H9 (cell line): ENCODE data around the gene KDM4C. TPM values are rescaled to one million over a fixed set of nuclear protein-coding genes. Genes with fewer than 3 reads are reported as not detected.

ENCODE experiments used
- DNase-seq: peaks from one replicate; pipeline ENCODE4 v3.0.0-alpha.2; 2017
- H2AFZ ChIP-seq: one replicate; pipeline ENCODE4 v1.6.1; 2013; ENCODE audit warnings: mild to moderate bottlenecking, low read length, control low read depth, moderate library complexity
- H2AK5ac ChIP-seq: 2 replicates; pipeline ENCODE4 v1.6.1; 2013; ENCODE audit warnings: low read length, control low read depth, mixed read lengths; ENCODE audit not compliant: insufficient read length
- H2BK120ac ChIP-seq: one replicate; pipeline ENCODE4 v1.6.1; 2013; ENCODE audit warnings: low read depth, mild to moderate bottlenecking, low read length, control low read depth, inconsistent platforms; ENCODE audit not compliant: poor library complexity, severe bottlenecking
- H2BK12ac ChIP-seq: 2 replicates; pipeline ENCODE4 v1.6.1; 2013; ENCODE audit warnings: low read length, control low read depth, mixed read lengths, low read depth; ENCODE audit not compliant: insufficient read length
- H2BK15ac ChIP-seq: 2 replicates; pipeline ENCODE4 v1.6.1; 2013; ENCODE audit warnings: low read depth, low read length, control low read depth
- H2BK20ac ChIP-seq: one replicate; pipeline ENCODE4 v1.6.1; 2013; ENCODE audit warnings: low read depth, mild to moderate bottlenecking, low read length, control low read depth, inconsistent platforms; ENCODE audit not compliant: poor library complexity, severe bottlenecking
- H2BK5ac ChIP-seq: 2 replicates; pipeline ENCODE4 v1.6.1; 2013; ENCODE audit warnings: low read length, control low read depth, mixed read lengths; ENCODE audit not compliant: insufficient read length
- H3K14ac ChIP-seq: 2 replicates; pipeline ENCODE4 v1.6.1; 2013; ENCODE audit warnings: low read length, control low read depth; ENCODE audit not compliant: insufficient read depth
- H3K18ac ChIP-seq: 2 replicates; pipeline ENCODE4 v1.6.1; 2013; ENCODE audit warnings: low read depth, mild to moderate bottlenecking, mixed read lengths, low read length, control low read depth; ENCODE audit not compliant: insufficient read length
- H3K23ac ChIP-seq: 2 replicates; pipeline ENCODE4 v1.6.1; 2013; ENCODE audit warnings: low read length, control low read depth, mixed read lengths, low read depth; ENCODE audit not compliant: insufficient read length
- H3K23me2 ChIP-seq: 2 replicates; pipeline ENCODE4 v1.6.1; 2013; ENCODE audit warnings: low read depth, mild to moderate bottlenecking, mixed read lengths, low read length, control low read depth; ENCODE audit not compliant: insufficient read length, poor library complexity, severe bottlenecking
- H3K27ac ChIP-seq: 2 replicates; pipeline ENCODE4 v1.5.1; 2013; ENCODE audit warnings: low read length, control low read depth, mixed read lengths, low read depth; ENCODE audit not compliant: insufficient read length
- H3K27me3 ChIP-seq: 2 replicates; pipeline ENCODE4 v1.6.1; 2013; ENCODE audit warnings: low read length, control low read depth, inconsistent platforms; ENCODE audit not compliant: insufficient read depth
- H3K4ac ChIP-seq: 2 replicates; pipeline ENCODE4 v1.6.1; 2013; ENCODE audit warnings: low read depth, mild to moderate bottlenecking, control low read depth, inconsistent platforms, low read length, moderate library complexity
- H3K4me1 ChIP-seq: 2 replicates; pipeline ENCODE4 v1.6.1; 2013; ENCODE audit warnings: low read length, control low read depth, inconsistent platforms; ENCODE audit not compliant: insufficient read depth
- H3K4me2 ChIP-seq: 2 replicates; pipeline ENCODE4 v1.6.1; 2013; ENCODE audit warnings: low read length, control low read depth, mixed read lengths; ENCODE audit not compliant: insufficient read length, insufficient read depth
- H3K56ac ChIP-seq: 2 replicates; pipeline ENCODE4 v1.6.1; 2013; ENCODE audit warnings: low read depth, mild to moderate bottlenecking, mixed read lengths, low read length, control low read depth; ENCODE audit not compliant: insufficient read length
- H3K79me1 ChIP-seq: 2 replicates; pipeline ENCODE4 v1.6.1; 2013; ENCODE audit warnings: low read depth, mild to moderate bottlenecking, moderate library complexity, low read length, control low read depth, inconsistent platforms; ENCODE audit not compliant: insufficient read depth, poor library complexity, severe bottlenecking
- H3K79me2 ChIP-seq: 2 replicates; pipeline ENCODE4 v1.6.1; 2013; ENCODE audit warnings: low read length, control low read depth, inconsistent platforms; ENCODE audit not compliant: insufficient read depth
- H3K9ac ChIP-seq: 2 replicates; pipeline ENCODE4 v1.6.1; 2013; ENCODE audit warnings: low read length, control low read depth, mixed read lengths; ENCODE audit not compliant: insufficient read length; ENCODE audit errors: extremely low read depth
- H3K9me3 ChIP-seq: one replicate; pipeline ENCODE4 v1.6.1; 2013; ENCODE audit warnings: low read depth, low read length, inconsistent platforms; ENCODE audit not compliant: control insufficient read depth
- H3T11ph ChIP-seq: one replicate; pipeline ENCODE4 v1.6.1; 2013; ENCODE audit warnings: mild to moderate bottlenecking, low read length, control low read depth, inconsistent platforms
- H4K20me1 ChIP-seq: one replicate; pipeline ENCODE4 v1.6.1; 2013; ENCODE audit not compliant: control insufficient read depth, insufficient read length, insufficient read depth
- H4K5ac ChIP-seq: 2 replicates; pipeline ENCODE4 v1.6.1; 2013; ENCODE audit warnings: low read depth, mild to moderate bottlenecking, mixed read lengths, low read length, control low read depth; ENCODE audit not compliant: insufficient read length
- H4K8ac ChIP-seq: replicated peaks from 2 replicates; pipeline ENCODE4 v1.6.1; 2013; ENCODE audit warnings: low read length, control low read depth, mixed read lengths, low read depth; ENCODE audit not compliant: insufficient read length
- H4K91ac ChIP-seq: 2 replicates; pipeline ENCODE4 v1.6.1; 2013; ENCODE audit warnings: low read depth, mild to moderate bottlenecking, moderate library complexity, mixed read lengths, low read length, control low read depth; ENCODE audit not compliant: insufficient read length
- H3K27ac Mint-ChIP-seq, 3 experiments: 2 replicates in 2 of 3; 3 replicates in 1 of 3; pipeline ENCODE4 v1.8.0; 2020 to 2021; ENCODE audit warnings: mixed read lengths in 3 of 3, mild to moderate bottlenecking in 1 of 3, moderate library complexity in 1 of 3
- H3K27me3 Mint-ChIP-seq: 2 replicates; pipeline ENCODE4 v1.8.0; 2021; ENCODE audit warnings: low read depth, mild to moderate bottlenecking, moderate library complexity, mixed read lengths
- H3K36me3 Mint-ChIP-seq, 3 experiments: 2 replicates in 2 of 3; 3 replicates in 1 of 3; pipeline ENCODE4 v1.8.0; 2020 to 2021; ENCODE audit warnings: low read depth in 3 of 3, mixed read lengths in 3 of 3; ENCODE audit not compliant: insufficient read depth in 1 of 3
- H3K4me1 Mint-ChIP-seq, 2 experiments: 2 replicates each; pipeline ENCODE4 v1.8.0; 2020; ENCODE audit warnings: mixed read lengths in 2 of 2
- H3K4me3 Mint-ChIP-seq, 2 experiments: 2 replicates in 1 of 2; 3 replicates in 1 of 2; pipeline ENCODE4 v1.8.0; 2020 to 2021; ENCODE audit warnings: mild to moderate bottlenecking in 2 of 2, mixed read lengths in 2 of 2, moderate library complexity in 1 of 2
- H3K9me3 Mint-ChIP-seq, 2 experiments: 2 replicates in 1 of 2; 3 replicates in 1 of 2; pipeline ENCODE4 v1.8.0; 2020; ENCODE audit warnings: mild to moderate bottlenecking in 2 of 2, mixed read lengths in 2 of 2, moderate library complexity in 1 of 2
- CTCF ChIP-seq: fragments of 200-600 bp; sonication (generic); conservative IDR thresholded peaks from 3 replicates; pipeline ENCODE4 v1.8.0; 2021; ENCODE audit warnings: antibody characterized with exemption, mild to moderate bottlenecking
- WGBS: extraction: QIAGEN DNeasy Blood & Tissue Kit; methylation state at CpG from one replicate; pipeline ENCODE4 v1.1.7; 2013; ENCODE audit warnings: missing lambda C conversion rate, low lambda C conversion rate, mixed read lengths; ENCODE audit not compliant: insufficient read length; ENCODE audit errors: extremely low coverage; 5-methylcytosine and 5-hydroxymethylcytosine counted together
- total RNA-seq: library from RNA; stranded (reverse); gene quantifications from 2 replicates; pipeline ENCODE4 v1.2.1, GENCODE V29; 2021

KDM4C gene
- total RNA-seq, 1 experiment from 2014 or later, result 24.0 TPM

- no peak overlapping the region for H4K91ac ChIP-seq
- H3K18ac ChIP-seq, result no peak overlapping the region
- no peak overlapping the region for H4K8ac ChIP-seq
- no peak for DNase-seq
- no peak overlapping the region for H4K5ac ChIP-seq
- H3K79me1 ChIP-seq, result peaks cover 2% of the 10 kb centered on the region
- H3K4ac ChIP-seq, result no peak overlapping the region
- H3K27me3 ChIP-seq, result no peaks in the 10 kb centered on the region
- H3T11ph ChIP-seq, result no peak overlapping the region
- H3K36me3 Mint-ChIP-seq, result peaks cover 0 to 4% (median 2%) of the 10 kb centered on the region in 3 experiments; a peak in 2 of 7 replicates
- no peak overlapping the region for H2BK20ac ChIP-seq
- no peaks in the 10 kb centered on the region for H4K20me1 ChIP-seq
- no peak overlapping the region for H3K27ac ChIP-seq
- no peaks in the 10 kb centered on the region for H3K23me2 ChIP-seq
- no peaks in the 10 kb centered on the region; a peak in 1 of 5 replicates for H3K9me3 Mint-ChIP-seq
- H2BK5ac ChIP-seq, result no peak overlapping the region
- peaks cover 6% of the 10 kb centered on the region for H3K4me1 ChIP-seq
- H3K14ac ChIP-seq, result no peak overlapping the region
- no peak overlapping the region for H2BK120ac ChIP-seq
- no peak overlapping the region for H3K4me2 ChIP-seq
- no peak overlapping the region for H2BK12ac ChIP-seq
- H3K4me3 Mint-ChIP-seq, result no peak overlapping the region
- H2AFZ ChIP-seq, result no peak overlapping the region
- H3K27ac Mint-ChIP-seq, result peak overlapping the region; percentile 1 to 15 (median 5); a peak in 4 of 7 replicates
- no peaks in the 10 kb centered on the region for H3K9me3 ChIP-seq
- WGBS, result no CpG with 5 or more reads among the region's 4 CpGs
- no peak for TF ChIP-seq CTCF
- H3K56ac ChIP-seq, result no peak overlapping the region
- H3K23ac ChIP-seq, result no peak overlapping the region
- peaks cover 6% of the 10 kb centered on the region; the same call in 1 of the 2 replicates for H3K79me2 ChIP-seq
- H3K27me3 Mint-ChIP-seq, result no peaks in the 10 kb centered on the region
- H3K4me1 Mint-ChIP-seq, result peaks cover 51 to 67% of the 10 kb centered on the region in 2 experiments
- no peak overlapping the region for H3K9ac ChIP-seq
- no peak overlapping the region for H2BK15ac ChIP-seq
- H2AK5ac ChIP-seq, result no peak overlapping the region
These were observed 22.9 kb downstream of the KDM4C start for GRCh38 chr9:6780690-6781089.
